OCI-LY3 (cell line): ENCODE results near the gene GALNT11.
A peak's percentile ranks its signal among the peaks of the same experiment; 100 is the strongest.

ENCODE experiments used
- H2AFZ ChIP-seq: fragments of 200-600, 300-600 bp; shearing (Covaris generic); 2 replicates; pipeline ENCODE4 v1.6.0; 2014; ENCODE audit warnings: antibody characterized with exemption, low read depth, low read length
- H3K27ac ChIP-seq: fragments of 200-600, 300-600 bp; sonication (generic); 2 replicates; pipeline ENCODE4 v1.5.1; 2014; ENCODE audit warnings: mild to moderate bottlenecking, low read length, moderate library complexity, mixed read lengths
- H3K27me3 ChIP-seq: fragments of 200-600, 300-600 bp; sonication (generic); 2 replicates; pipeline ENCODE4 v1.6.1; 2014; ENCODE audit warnings: low read depth, low read length, mixed read lengths
- H3K36me3 ChIP-seq: fragments of 200-600, 300-600 bp; sonication (generic); replicated peaks from 2 replicates; pipeline ENCODE3; 2014; ENCODE audit warnings: low read depth, low read length, mixed read lengths
- H3K4me1 ChIP-seq: fragments of 300-600, 200-600 bp; sonication (generic); 2 replicates; pipeline ENCODE4 v1.6.1; 2014; ENCODE audit warnings: low read length, mixed read lengths
- H3K4me2 ChIP-seq: fragments of 200-600, 300-600 bp; sonication (generic); 2 replicates; pipeline ENCODE4 v1.6.1; 2014; ENCODE audit warnings: low read length, mixed read lengths
- H3K4me3 ChIP-seq: fragments of 300-600, 200-600 bp; sonication (generic); 2 replicates; pipeline ENCODE4 v1.5.1; 2014; ENCODE audit warnings: antibody characterized with exemption, mild to moderate bottlenecking, low read length, moderate library complexity
- H3K79me2 ChIP-seq: fragments of 300-600, 200-600 bp; shearing (Covaris generic); 2 replicates; pipeline ENCODE4 v1.6.1; 2014; ENCODE audit warnings: mild to moderate bottlenecking, low read length, mixed read lengths
- H3K9ac ChIP-seq: fragments of 300-600, 200-600 bp; shearing (Covaris generic); 2 replicates; pipeline ENCODE4 v1.6.0; 2014; ENCODE audit warnings: mild to moderate bottlenecking, low read length, moderate library complexity
- H3K9me3 ChIP-seq: fragments of 200-600, 300-600 bp; shearing (Covaris generic); 2 replicates; pipeline ENCODE4 v1.6.1; 2014; ENCODE audit warnings: low read length, mixed read lengths; ENCODE audit not compliant: insufficient read depth
- H4K20me1 ChIP-seq: fragments of 200-600, 300-600 bp; sonication (generic); 2 replicates; pipeline ENCODE4 v1.6.1; 2016; ENCODE audit warnings: low read length, mixed read lengths; ENCODE audit not compliant: insufficient read depth
- EZH2phosphoT487 ChIP-seq: fragments of 200-600 bp; shearing (Covaris generic); IDR thresholded peaks from 2 replicates; pipeline ENCODE4 v1.6.1; 2018; ENCODE audit warnings: antibody characterized with exemption, mixed run types, low read depth
- TF ChIP-seq, protein P1 (sequence below): fragments of 200-600, 300-600 bp; sonication (generic); IDR thresholded peaks from 2 replicates; pipeline ENCODE4 v1.5.1; 2014; ENCODE audit warnings: antibody characterized with exemption, low read length, low read depth

Gene GALNT11

DNA sequence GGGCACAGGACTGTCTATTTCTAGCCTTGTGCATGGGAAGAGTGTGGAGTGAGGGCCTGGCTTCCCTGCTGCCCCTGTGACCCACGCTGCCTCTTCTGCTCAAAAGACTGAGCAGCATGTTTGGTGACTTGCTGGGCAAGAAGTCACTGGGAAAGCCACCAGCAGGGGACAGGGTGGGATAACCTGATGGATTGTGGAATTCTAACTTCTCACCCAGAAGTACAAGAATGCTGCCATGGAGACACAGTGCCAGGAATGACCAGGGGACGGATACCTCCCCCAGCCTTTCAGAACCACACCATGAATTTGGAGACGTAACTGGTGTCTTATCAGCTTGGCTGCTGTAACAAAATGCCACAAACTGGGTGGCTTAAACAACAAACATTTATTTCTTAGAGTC is 40.9 kb upstream of the GALNT11 start:
- H3K9me3 ChIP-seq = no peaks in the 10 kb centered on the region
- no peak for TF ChIP-seq EZH2phosphoT487
- TF ChIP-seq, protein P1, sequence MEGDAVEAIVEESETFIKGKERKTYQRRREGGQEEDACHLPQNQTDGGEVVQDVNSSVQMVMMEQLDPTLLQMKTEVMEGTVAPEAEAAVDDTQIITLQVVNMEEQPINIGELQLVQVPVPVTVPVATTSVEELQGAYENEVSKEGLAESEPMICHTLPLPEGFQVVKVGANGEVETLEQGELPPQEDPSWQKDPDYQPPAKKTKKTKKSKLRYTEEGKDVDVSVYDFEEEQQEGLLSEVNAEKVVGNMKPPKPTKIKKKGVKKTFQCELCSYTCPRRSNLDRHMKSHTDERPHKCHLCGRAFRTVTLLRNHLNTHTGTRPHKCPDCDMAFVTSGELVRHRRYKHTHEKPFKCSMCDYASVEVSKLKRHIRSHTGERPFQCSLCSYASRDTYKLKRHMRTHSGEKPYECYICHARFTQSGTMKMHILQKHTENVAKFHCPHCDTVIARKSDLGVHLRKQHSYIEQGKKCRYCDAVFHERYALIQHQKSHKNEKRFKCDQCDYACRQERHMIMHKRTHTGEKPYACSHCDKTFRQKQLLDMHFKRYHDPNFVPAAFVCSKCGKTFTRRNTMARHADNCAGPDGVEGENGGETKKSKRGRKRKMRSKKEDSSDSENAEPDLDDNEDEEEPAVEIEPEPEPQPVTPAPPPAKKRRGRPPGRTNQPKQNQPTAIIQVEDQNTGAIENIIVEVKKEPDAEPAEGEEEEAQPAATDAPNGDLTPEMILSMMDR = no peak
- no peaks in the 10 kb centered on the region for H3K79me2 ChIP-seq
- no peak overlapping the region for H3K4me3 ChIP-seq
- H4K20me1 ChIP-seq = no peaks in the 10 kb centered on the region
- H3K27me3 ChIP-seq = 0 out of 2 replicates have a peak, but pooled peaks cover 3% of the 10 kb centered on the region
- no peak overlapping the region for H3K27ac ChIP-seq
- no peak overlapping the region for H3K9ac ChIP-seq
- H3K4me1 ChIP-seq = no peaks in the 10 kb centered on the region
- H3K4me2 ChIP-seq = no peak overlapping the region
- no peaks in the 10 kb centered on the region for H3K36me3 ChIP-seq
- H2AFZ ChIP-seq = no peak overlapping the region

DNA sequence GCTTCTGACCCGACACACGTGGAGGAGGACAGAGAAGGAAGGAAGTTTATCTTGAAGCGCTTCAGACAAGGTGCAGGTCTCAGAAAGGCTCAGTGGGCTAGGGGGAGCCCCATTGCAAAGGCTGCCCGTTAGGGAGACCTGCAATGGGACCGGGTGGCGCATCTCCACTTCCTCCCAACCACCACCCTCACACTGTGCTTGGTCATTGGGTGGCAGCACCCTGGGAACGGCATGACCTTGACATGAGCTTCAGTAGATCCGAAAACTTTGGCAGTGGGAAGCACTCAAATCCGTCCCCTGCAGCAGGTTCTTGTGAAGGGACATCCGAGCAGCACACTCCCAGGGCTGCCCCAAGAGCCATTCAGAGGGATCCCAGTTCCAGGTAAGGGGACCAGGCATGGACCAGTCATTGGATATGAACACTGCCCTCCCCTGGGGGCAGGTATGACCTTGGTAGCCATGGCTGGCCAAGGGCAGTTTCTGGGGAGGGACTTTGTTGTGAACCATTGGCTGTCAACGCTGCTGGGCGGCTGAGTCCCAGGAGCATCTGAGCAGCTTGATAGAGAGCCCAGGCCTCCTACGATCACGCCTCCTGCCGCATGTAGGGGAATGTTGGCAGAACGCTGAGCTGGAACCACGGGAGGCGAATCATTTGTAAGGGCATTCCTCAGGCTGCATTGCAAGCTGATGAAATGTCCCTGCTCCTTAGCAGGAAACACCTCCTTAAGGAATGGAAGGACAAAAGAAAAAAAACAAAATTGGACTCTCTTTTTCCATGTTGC is 37.5 kb upstream of the GALNT11 start:
- Histone ChIP-seq H3K4me2 (no peak overlapping the region), H3K27ac (no peak overlapping the region), H3K9ac (no peak overlapping the region), H3K4me1 (peaks cover 3% of the 10 kb centered on the region; the same call in 1 of the 2 replicates), H3K4me3 (no peak overlapping the region), H3K79me2 (no peaks in the 10 kb centered on the region), H3K36me3 (no peaks in the 10 kb centered on the region), H2AFZ (no peak overlapping the region), H4K20me1 (no peaks in the 10 kb centered on the region), H3K27me3 (peaks cover 13% of the 10 kb centered on the region; the same call in 1 of the 2 replicates), H3K9me3 (no peaks in the 10 kb centered on the region)
- TF ChIP-seq, protein P1 = no peak
- no peak for TF ChIP-seq EZH2phosphoT487

DNA sequence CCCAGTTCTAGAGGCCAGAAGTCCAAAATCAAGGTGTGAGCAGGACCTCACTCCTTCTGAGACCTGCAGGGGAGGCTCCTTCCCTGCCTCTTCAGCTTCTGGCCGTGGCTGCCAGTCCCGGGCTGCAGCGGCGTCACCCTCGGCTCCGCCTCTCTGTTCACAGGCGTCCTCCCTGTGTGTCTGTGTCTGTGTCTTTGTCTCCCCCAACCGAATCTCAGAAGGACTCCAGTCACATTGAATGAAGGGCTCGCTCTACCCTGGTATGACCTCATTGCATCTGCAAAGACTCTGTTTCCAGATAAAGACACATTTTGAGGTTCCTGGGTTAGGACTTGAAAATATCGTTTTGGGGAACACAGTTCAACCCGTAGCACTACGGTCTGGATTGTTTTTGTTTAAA is 33.1 kb upstream of the GALNT11 start:
- H3K27me3 ChIP-seq = peaks cover 18% of the 10 kb centered on the region
- H3K4me2 ChIP-seq = peak overlapping the region; percentile 58

More for the DNA sequence above, 33.1 kb upstream of the GALNT11 start:
- no peaks in the 10 kb centered on the region for H3K9me3 ChIP-seq
- no peaks in the 10 kb centered on the region for H3K79me2 ChIP-seq
- peak overlapping the region; percentile 32 for H3K4me3 ChIP-seq
- H3K9ac ChIP-seq = no peak overlapping the region
- no peaks in the 10 kb centered on the region for H3K36me3 ChIP-seq
- no peaks in the 10 kb centered on the region for H4K20me1 ChIP-seq
- peak overlapping the region; percentile 47 for H2AFZ ChIP-seq
- peaks cover 3% of the 10 kb centered on the region; the same call in 1 of the 2 replicates for H3K4me1 ChIP-seq
- no peak overlapping the region for H3K27ac ChIP-seq
- TF ChIP-seq EZH2phosphoT487 = no peak
- TF ChIP-seq, protein P1 = peak; percentile 56
